ENCODE results near the gene SAMD11.
"Not testable (repeated sequence)": the region's sequence is repeated elsewhere in the genome, so short reads cannot be mapped to it uniquely, and the experiment has no call there.

SAMD11 gene

DNA sequence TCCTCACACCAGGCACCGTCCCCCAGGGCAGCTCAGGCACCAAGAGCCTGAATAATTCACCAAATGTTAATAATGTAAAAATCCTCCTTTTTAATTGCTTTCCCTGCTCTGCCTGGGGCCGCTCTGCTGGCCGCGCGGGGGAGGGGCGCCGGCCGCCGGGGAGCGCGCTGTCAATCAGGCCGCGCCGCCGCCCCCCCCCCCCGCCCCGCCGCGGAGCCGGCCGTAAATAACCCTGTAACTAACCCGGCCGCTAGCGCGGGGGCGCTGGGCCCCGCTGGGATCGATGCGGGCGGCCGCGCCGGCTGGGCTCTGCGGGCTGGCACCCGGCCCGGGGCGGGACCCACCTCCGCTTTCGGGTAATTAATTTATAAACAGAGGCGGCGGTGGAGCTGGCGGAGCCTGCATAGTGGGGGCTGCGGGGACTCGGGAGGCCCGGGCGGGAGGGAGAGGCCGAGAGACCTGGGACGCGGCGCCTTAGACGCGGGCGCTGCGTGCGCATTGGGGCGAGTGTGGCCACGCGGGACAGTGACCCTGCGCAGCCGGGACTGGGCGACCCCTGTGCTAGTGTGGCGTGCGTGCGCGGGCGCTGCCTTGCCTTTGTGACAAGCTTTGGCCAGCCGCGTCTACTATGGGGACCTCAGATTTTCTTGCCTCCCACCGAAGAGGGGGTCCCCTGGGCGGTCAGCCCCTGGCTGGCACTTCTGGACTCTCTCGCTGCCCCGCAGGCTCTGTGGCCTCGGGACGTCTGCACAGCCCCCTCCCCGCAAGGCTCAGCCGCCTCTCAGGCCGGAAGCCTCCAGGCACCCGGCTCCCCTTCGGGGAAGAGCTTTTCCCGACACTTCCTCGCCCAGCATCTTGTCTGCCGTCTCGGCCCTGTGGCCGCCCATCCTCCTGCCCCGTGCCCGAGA, 16.6 kb downstream of the SAMD11 start:
- Mint-ChIP-seq H3K27ac (no peak overlapping the region), H3K27me3 (peaks cover 90% of the 10 kb centered on the region), H3K4me1 (peaks cover 7% of the 10 kb centered on the region), H3K4me3 (peak overlapping the region; percentile 28), H3K9me3 (no peaks in the 10 kb centered on the region), H3K36me3 (peaks cover 4% of the 10 kb centered on the region)
- CTCF ChIA-PET = interaction anchor here (1.0 to 2.3 kb wide), 5 partner anchors 10 to 36 kb away, joined by 3 to 5 read pairs (median 4); no protein-coding TSS in a partner anchor
- DNase-seq = no peak

GRCh38 chr1:941015-941587, 17.4 kb downstream of the SAMD11 start:
- CTCF ChIA-PET = interaction anchor here (1.2 to 2.3 kb wide), 2 partner anchors 10 to 36 kb away, joined by 4 to 5 read pairs; no protein-coding TSS in a partner anchor
- peak overlapping the region; percentile 28 for H3K4me3 Mint-ChIP-seq
- H3K36me3 Mint-ChIP-seq = peaks cover 10% of the 10 kb centered on the region
- peaks cover 90% of the 10 kb centered on the region for H3K27me3 Mint-ChIP-seq
- DNase-seq = no peak
- peaks cover 7% of the 10 kb centered on the region for H3K4me1 Mint-ChIP-seq
- H3K9me3 Mint-ChIP-seq = no peaks in the 10 kb centered on the region
- no peak overlapping the region for H3K27ac Mint-ChIP-seq

- peaks cover 7% of the 10 kb centered on the region for H3K4me1 Mint-ChIP-seq
- H3K9me3 Mint-ChIP-seq = no peaks in the 10 kb centered on the region
- CTCF ChIA-PET = interaction anchor here (0.9 to 1.2 kb wide), 2 partner anchors 11 to 36 kb away, joined by 3 to 4 read pairs; no protein-coding TSS in a partner anchor
- no peak overlapping the region for H3K27ac Mint-ChIP-seq
- H3K36me3 Mint-ChIP-seq = peaks cover 10% of the 10 kb centered on the region
- peaks cover 84% of the 10 kb centered on the region for H3K27me3 Mint-ChIP-seq
- peak; percentile 39 for DNase-seq
- H3K4me3 Mint-ChIP-seq = no peak overlapping the region
Measured at GRCh38 chr1:941588-942383, 18.1 kb downstream of the SAMD11 start.

GRCh38 chr1:942411-942821, 18.7 kb downstream of the SAMD11 start:
- no peak overlapping the region for H3K4me3 Mint-ChIP-seq
- H3K4me1 Mint-ChIP-seq = peaks cover 7% of the 10 kb centered on the region
- CTCF ChIA-PET = interaction anchor here (0.9 kb wide), 1 partner anchor 36 kb away, joined by 3 read pairs; no protein-coding TSS in a partner anchor
- DNase-seq = no peak
- peaks cover 79% of the 10 kb centered on the region for H3K27me3 Mint-ChIP-seq
- no peaks in the 10 kb centered on the region for H3K9me3 Mint-ChIP-seq
- H3K36me3 Mint-ChIP-seq = peaks cover 15% of the 10 kb centered on the region
- no peak overlapping the region for H3K27ac Mint-ChIP-seq

- peaks cover 15% of the 10 kb centered on the region for H3K36me3 Mint-ChIP-seq
- CTCF ChIA-PET = no interaction called here
- no peaks in the 10 kb centered on the region for H3K9me3 Mint-ChIP-seq
- no peak overlapping the region for H3K4me3 Mint-ChIP-seq
- H3K27ac Mint-ChIP-seq = no peak overlapping the region
- peaks cover 75% of the 10 kb centered on the region for H3K27me3 Mint-ChIP-seq
- peaks cover 7% of the 10 kb centered on the region for H3K4me1 Mint-ChIP-seq
- no peak for DNase-seq
Measured at GRCh38 chr1:942864-943533, 19.3 kb downstream of the SAMD11 start.

DNA sequence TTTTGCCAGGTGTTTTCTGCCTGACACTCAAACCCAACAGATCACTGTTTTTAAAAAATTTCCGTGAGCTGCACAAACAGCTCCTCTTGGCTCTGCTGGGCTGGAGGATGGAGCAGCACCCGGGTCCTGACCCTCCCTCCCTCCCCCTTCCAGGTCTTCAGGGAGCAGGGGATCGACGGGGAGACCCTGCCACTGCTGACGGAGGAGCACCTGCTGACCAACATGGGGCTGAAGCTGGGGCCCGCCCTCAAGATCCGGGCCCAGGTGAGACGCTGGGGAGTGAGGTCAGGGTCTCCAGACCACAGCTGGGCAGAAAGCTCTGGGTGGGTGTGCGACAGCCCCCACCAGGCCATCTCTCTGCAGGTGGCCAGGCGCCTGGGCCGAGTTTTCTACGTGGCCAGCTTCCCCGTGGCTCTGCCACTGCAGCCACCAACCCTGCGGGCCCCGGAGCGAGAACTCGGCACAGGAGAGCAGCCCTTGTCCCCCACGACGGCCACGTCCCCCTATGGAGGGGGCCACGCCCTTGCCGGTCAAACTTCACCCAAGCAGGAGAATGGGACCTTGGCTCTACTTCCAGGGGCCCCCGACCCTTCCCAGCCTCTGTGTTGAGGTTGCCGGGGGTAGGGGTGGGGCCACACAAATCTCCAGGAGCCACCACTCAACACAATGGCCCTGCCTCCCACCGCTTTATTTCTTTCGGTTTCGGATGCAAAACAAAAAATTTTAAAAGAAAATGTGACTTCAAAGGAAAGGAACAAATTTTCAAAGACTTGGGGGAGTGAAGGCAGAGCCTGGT, 20.0 kb downstream of the SAMD11 start:
- no peak overlapping the region for H3K27ac Mint-ChIP-seq
- DNase-seq = no peak
- H3K4me1 Mint-ChIP-seq = peaks cover 7% of the 10 kb centered on the region
- H3K4me3 Mint-ChIP-seq = no peak overlapping the region
- peaks cover 15% of the 10 kb centered on the region for H3K36me3 Mint-ChIP-seq
- H3K9me3 Mint-ChIP-seq = no peaks in the 10 kb centered on the region
- H3K27me3 Mint-ChIP-seq = peaks cover 67% of the 10 kb centered on the region
- CTCF ChIA-PET = no interaction called here

GRCh38 chr1:944341-945325, 20.9 kb downstream of the SAMD11 start:
- H3K4me1 Mint-ChIP-seq = peaks cover 7% of the 10 kb centered on the region
- peaks cover 21% of the 10 kb centered on the region for H3K36me3 Mint-ChIP-seq
- CTCF ChIA-PET = no interaction called here
- DNase-seq = no peak
- no peak overlapping the region for H3K27ac Mint-ChIP-seq
- no peaks in the 10 kb centered on the region for H3K9me3 Mint-ChIP-seq
- H3K4me3 Mint-ChIP-seq = no peak overlapping the region
- H3K27me3 Mint-ChIP-seq = peaks cover 58% of the 10 kb centered on the region

DNA sequence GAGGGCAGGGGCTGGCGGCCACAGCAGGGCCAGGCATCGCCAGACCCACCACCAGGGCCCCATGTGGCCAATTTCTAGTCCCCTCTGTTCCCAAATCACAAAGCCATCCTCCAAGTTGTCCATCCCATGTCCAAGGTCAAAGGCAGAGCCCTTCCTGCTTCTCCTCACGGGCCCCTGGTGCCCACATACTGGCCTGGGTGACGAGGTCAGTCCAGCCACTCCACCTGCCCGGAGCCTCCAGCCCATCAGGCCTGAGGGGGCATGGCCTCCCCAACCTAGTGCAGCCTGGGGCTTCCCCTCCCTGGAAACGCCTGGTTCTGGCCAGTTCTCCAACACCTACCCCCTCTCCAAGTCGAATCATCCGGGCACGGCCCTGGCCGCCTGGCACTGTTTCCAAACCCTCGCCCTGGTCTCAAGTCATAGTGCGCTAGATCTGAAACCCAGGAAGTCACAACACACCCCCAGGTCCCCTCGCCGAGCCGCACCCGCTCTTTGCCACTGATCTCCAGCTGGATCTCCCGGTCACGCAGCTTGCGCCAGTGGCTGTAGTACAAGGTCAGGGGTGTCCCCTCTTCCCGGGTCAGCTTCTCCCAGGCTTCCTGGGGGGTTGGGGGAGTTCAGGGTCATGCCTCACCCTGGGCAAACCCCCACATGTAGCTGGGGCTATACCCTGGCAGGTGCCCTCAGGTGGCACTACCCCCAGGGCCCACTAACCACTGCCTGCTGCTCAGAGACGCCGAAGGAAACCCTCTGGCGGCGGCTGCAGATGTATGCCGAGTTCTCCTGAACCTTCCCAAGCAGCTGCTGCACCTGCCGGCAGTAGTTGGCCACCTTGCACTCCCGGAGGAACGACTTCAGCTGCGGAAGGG, 22.2 kb downstream of the SAMD11 start:
- CTCF ChIA-PET = interaction anchor here (0.6 to 0.7 kb wide), 2 partner anchors 17 to 1100 kb away, joined by 3 read pairs; no protein-coding TSS in a partner anchor
- Mint-ChIP-seq H3K27me3 (peaks cover 46% of the 10 kb centered on the region), H3K9me3 (no peaks in the 10 kb centered on the region), H3K4me1 (peaks cover 3% of the 10 kb centered on the region), H3K4me3 (no peak overlapping the region), H3K27ac (peak overlapping the region; percentile 3), H3K36me3 (peaks cover 33% of the 10 kb centered on the region)
- DNase-seq = no peak

DNA sequence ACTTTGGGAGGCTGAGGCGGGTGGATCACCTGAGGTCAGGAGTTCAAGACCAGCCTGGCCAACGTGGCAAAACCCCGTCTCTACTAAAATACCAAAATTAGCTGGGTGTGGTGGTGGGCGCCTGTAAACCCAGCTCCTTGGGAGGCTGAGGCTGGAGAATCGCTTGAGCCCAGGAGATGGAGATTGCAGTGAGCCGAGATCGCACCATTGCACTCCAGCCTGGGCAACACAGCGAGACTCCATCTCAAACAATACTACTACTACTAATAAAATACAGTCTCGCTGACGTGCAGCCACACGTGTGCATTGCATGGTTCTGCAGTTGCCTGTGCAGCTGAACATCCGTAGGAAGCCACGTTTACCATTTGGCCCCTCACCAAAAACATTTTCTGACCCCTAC, 23.1 kb downstream of the SAMD11 start:
- H3K27me3 Mint-ChIP-seq = peaks cover 38% of the 10 kb centered on the region
- peaks cover 37% of the 10 kb centered on the region for H3K36me3 Mint-ChIP-seq
- H3K4me1 Mint-ChIP-seq, CTCF ChIA-PET, H3K27ac Mint-ChIP-seq, H3K9me3 Mint-ChIP-seq, H3K4me3 Mint-ChIP-seq, DNase-seq: not testable (repeated sequence)

DNA sequence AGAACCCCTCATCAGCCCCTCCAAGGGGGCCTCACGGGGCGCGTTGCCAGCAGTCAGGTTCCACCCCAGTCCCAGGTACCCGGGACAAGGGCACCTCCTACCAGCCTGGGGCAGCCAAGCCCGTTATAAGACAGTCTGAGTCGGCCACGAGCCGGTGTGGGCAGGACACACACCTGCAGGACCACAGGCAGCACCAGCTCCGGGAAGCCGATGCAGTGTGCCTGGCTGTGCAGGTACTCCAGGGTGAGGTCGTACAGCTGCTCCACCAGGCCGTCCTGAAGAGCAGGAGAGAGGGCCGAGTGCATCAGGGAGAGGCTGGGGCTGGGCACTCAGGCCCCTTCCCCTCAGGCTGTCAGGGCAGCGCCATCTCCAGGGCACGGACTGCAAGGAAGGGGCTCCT, 24.2 kb downstream of the SAMD11 start:
- H3K4me3 Mint-ChIP-seq = no peak overlapping the region
- CTCF ChIA-PET = no interaction called here
- H3K4me1 Mint-ChIP-seq = no peaks in the 10 kb centered on the region
- H3K27ac Mint-ChIP-seq = no peak overlapping the region
- H3K36me3 Mint-ChIP-seq = peaks cover 40% of the 10 kb centered on the region
- peaks cover 29% of the 10 kb centered on the region for H3K27me3 Mint-ChIP-seq
- DNase-seq = no peak
- H3K9me3 Mint-ChIP-seq = no peaks in the 10 kb centered on the region

GRCh38 chr1:950268-950667, 26.5 kb downstream of the SAMD11 start:
- CTCF ChIA-PET = no interaction called here
- Mint-ChIP-seq H3K36me3 (peaks cover 49% of the 10 kb centered on the region), H3K27me3 (peaks cover 9% of the 10 kb centered on the region), H3K9me3 (no peaks in the 10 kb centered on the region), H3K4me1 (no peaks in the 10 kb centered on the region), H3K4me3 (no peak overlapping the region), H3K27ac (no peak overlapping the region)
- no peak for DNase-seq

DNA sequence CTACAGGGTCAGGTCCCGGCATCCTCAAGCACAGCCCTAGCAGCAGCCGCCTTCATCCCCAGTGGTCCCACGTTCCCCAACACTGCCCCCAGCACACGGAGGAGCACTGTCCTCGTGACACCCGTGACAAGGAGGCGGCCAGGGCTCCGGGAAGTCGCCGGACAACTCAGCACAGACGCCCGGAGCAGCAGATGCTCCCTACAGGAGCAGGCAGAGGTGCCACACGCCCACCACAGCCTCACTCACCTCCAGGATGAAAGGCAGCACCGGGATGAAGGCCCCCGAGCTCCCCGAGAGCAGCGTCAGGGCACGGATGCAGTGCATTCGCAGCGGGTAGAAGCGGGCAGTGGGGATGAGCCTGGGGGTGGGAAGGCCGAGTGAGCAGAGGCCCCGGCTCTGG, 27.2 kb downstream of the SAMD11 start:
- H3K36me3 Mint-ChIP-seq = peaks cover 47% of the 10 kb centered on the region
- CTCF ChIA-PET = no interaction called here
- H3K4me1 Mint-ChIP-seq = no peaks in the 10 kb centered on the region
- DNase-seq = no peak
- no peak overlapping the region for H3K4me3 Mint-ChIP-seq
- no peak overlapping the region for H3K27ac Mint-ChIP-seq
- H3K27me3 Mint-ChIP-seq = peaks cover 3% of the 10 kb centered on the region
- no peaks in the 10 kb centered on the region for H3K9me3 Mint-ChIP-seq

All from activated naive CD4-positive, alpha-beta T cell treated with anti-CD3 and anti-CD28 coated beads, Interleukin-2, amount 10 ng/mL, durations not matched to agents 7 days and 5 days (primary cell).